HG03135 (cell line): ENCODE data around the gene POLR1A.

Experiments
- ATAC-seq: cut with Tn5 transposase; IDR thresholded peaks from one replicate; pipeline ENCODE4 v1.9.1; 2021; ENCODE audit warnings: mild to moderate bottlenecking, moderate library complexity; ENCODE audit not compliant: unreplicated experiment

The POLR1A gene

GRCh38 chr2:86065512-86065911, 40.2 kb downstream of the POLR1A start:
- no peak for ATAC-seq

GRCh38 chr2:86064006-86064405, 41.7 kb downstream of the POLR1A start:
- ATAC-seq: no peak

- no peak for ATAC-seq
Observed at GRCh38 chr2:86062043-86062442, 43.6 kb downstream of the POLR1A start.

GRCh38 chr2:86056590-86057331, 48.9 kb downstream of the POLR1A start:
- no peak for ATAC-seq

- no peak for ATAC-seq
Observed at GRCh38 chr2:86055314-86055713, 50.4 kb downstream of the POLR1A start.

GRCh38 chr2:86054535-86055082, 51.1 kb downstream of the POLR1A start:
- no peak for ATAC-seq

GRCh38 chr2:86053166-86053565, 52.5 kb downstream of the POLR1A start:
- ATAC-seq: no peak

GRCh38 chr2:86052676-86053075, 53.0 kb downstream of the POLR1A start:
- ATAC-seq: no peak

- no peak for ATAC-seq
Observed at GRCh38 chr2:86052265-86052664, 53.4 kb downstream of the POLR1A start.

- ATAC-seq: no peak
Observed at GRCh38 chr2:86050301-86050700, 55.4 kb downstream of the POLR1A start.

GRCh38 chr2:86049529-86049928, 56.2 kb downstream of the POLR1A start:
- no peak for ATAC-seq

- no peak for ATAC-seq
Observed at GRCh38 chr2:86048888-86049287, 56.8 kb downstream of the POLR1A start.

- no peak for ATAC-seq
Observed at GRCh38 chr2:86048383-86048701, 57.3 kb downstream of the POLR1A start.

- ATAC-seq: no peak
Observed at GRCh38 chr2:86047575-86048382, 57.9 kb downstream of the POLR1A start.

GRCh38 chr2:86045541-86045940, 60.1 kb downstream of the POLR1A start:
- no peak for ATAC-seq

GRCh38 chr2:86044614-86045013, 61.1 kb downstream of the POLR1A start:
- no peak for ATAC-seq

- no peak for ATAC-seq
Observed at GRCh38 chr2:86044045-86044444, 61.6 kb downstream of the POLR1A start.

- ATAC-seq: no peak
Observed at GRCh38 chr2:86042256-86043168, 63.2 kb downstream of the POLR1A start.

- no peak for ATAC-seq
Observed at GRCh38 chr2:86039963-86040655, 65.6 kb downstream of the POLR1A start.

GRCh38 chr2:86039178-86039962, 66.3 kb downstream of the POLR1A start:
- no peak for ATAC-seq
